Esophagus squamous epithelium (tissue), 5 donors: ENCODE data around the gene DNAH2. TPM values are rescaled to one million over a fixed set of nuclear protein-coding genes. Genes with fewer than 3 reads are reported as not detected.

Experiments used
- DNase-seq: peaks from one replicate; lab custom pipeline; 2025; lab: John Stamatoyannopoulos, UW
- H3K27ac ChIP-seq, 4 donors: fragments of 200-600 bp; sonication (generic); one replicate each; pipeline ENCODE4 v1.5.1; 2016 to 2019; ENCODE audit warnings: mild to moderate bottlenecking in 1 of 4
- H3K27me3 ChIP-seq, 4 donors: fragments of 200-600 bp; sonication (generic); 1 replicate in 3 of 4; 2 replicates in 1 of 4; pipeline versions ENCODE4 v1.5.1 to v1.6.0; 2017 to 2021; ENCODE audit warnings: antibody characterized with exemption in 1 of 4
- H3K36me3 ChIP-seq, 3 donors: fragments of 200-600 bp; sonication (generic); one replicate each; pipeline ENCODE4 v1.5.1; 2016 to 2019
- H3K4me1 ChIP-seq, 3 donors: fragments of 200-600 bp; sonication (generic); one replicate each; pipeline ENCODE4 v1.5.1; 2017 to 2019
- H3K4me3 ChIP-seq, 4 donors: fragments of 200-600 bp; sonication (generic); 1 replicate in 3 of 4; 2 replicates in 1 of 4; pipeline ENCODE4 v1.5.1; 2016 to 2019; ENCODE audit warnings: mild to moderate bottlenecking in 2 of 4, moderate library complexity in 1 of 4
- H3K9me3 ChIP-seq, 3 donors: fragments of 200-600 bp; sonication (generic); one replicate each; pipeline ENCODE4 v1.5.1; 2016 to 2019
- CTCF ChIP-seq, 6 experiments: fragments of 450-650 bp in 4 of 6; fragments of 200-600 bp in 2 of 6; sonication (generic) in 2 of 6; IDR thresholded peaks; one replicate each; pipeline ENCODE4 v1.5.1; 2016 to 2019; ENCODE audit warnings: antibody characterized with exemption in 6 of 6, mild to moderate bottlenecking in 4 of 6, moderate library complexity in 4 of 6
- POLR2A ChIP-seq, 4 donors: fragments of 450-650 bp; IDR thresholded peaks; one replicate each; pipeline ENCODE4 v1.6.1; 2017; ENCODE audit warnings: antibody characterized with exemption in 4 of 4, mild to moderate bottlenecking in 4 of 4, moderate library complexity in 3 of 4
- WGBS, 2 donors: methylation state at CpG; one replicate each; pipeline ENCODE4 v1.1.5; 2018; 5-methylcytosine and 5-hydroxymethylcytosine counted together
- intact Hi-C: fragments of 100-400 bp; cut with DNase I; formaldehyde crosslinking; loops from one replicate; pipeline ENCODE4 v1.15.0; 2022
- total RNA-seq, 4 donors: library from RNA; depleted of rRNA; stranded (reverse); fragments of >200 nt; gene quantifications; one replicate each; pipeline ENCODE4 v1.1.0, GENCODE V29; 2016
- donor health status: DM: yes; HTN: yes; CAD: no.

The DNAH2 gene
- total RNA-seq, 4 donors from 2014 or later = under 0.01 to 0.04 (median 0.03) TPM; not detected in 1

GRCh38 chr17:7721612-7722011, 4.1 kb downstream of the DNAH2 start:
- intact Hi-C loops = no loop called here
- Histone ChIP-seq H3K9me3 (no peaks in the 10 kb centered on the region), H3K27ac (no peak overlapping the region), H3K36me3 (no peaks in the 10 kb centered on the region), H3K4me3 (no peak overlapping the region), H3K27me3 (peaks cover 0 to 75% (median 0%) of the 10 kb centered on the region in 4 donors), H3K4me1 (peaks cover 4 to 17% (median 10%) of the 10 kb centered on the region in 3 donors)
- TF ChIP-seq POLR2A (IDR thresholded peaks at IDR 0.05) (no peak), CTCF (IDR thresholded peaks at IDR 0.05) (no peak)
- DNase-seq = no peak
- WGBS, 2 donors = 64 to 74% methylated on average over 2 of the region's 2 CpGs

DNA sequence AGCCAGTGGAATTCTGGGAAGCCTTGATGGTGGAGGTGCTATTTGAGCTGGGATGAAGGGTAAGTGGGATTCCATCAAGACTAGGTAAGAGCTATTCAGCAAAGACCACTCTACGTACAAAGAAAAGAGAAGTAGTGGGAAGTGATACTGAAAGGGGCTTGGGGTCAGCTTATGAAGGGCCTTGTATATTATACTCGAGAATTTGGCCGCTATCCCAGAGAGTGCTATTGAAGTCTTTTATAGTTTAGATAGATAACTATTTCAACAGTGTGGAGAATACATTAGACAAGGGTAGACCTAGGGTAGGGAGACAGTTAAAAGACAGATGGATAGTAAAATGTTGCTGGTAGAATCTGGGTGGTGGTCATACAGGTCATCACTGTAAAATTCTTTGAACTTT, 10.3 kb downstream of the DNAH2 start:
- Histone ChIP-seq H3K4me3 (no peak overlapping the region), H3K9me3 (no peaks in the 10 kb centered on the region), H3K36me3 (no peaks in the 10 kb centered on the region), H3K27ac (no peak overlapping the region), H3K27me3 (peaks cover 0 to 35% (median 0%) of the 10 kb centered on the region in 4 donors), H3K4me1 (no peaks in the 10 kb centered on the region)
- intact Hi-C loops = no loop called here
- DNase-seq = no peak
- 63 to 73% methylated on average over 3 of the region's 3 CpGs for WGBS, 2 donors
- TF ChIP-seq CTCF (IDR thresholded peaks at IDR 0.05) (no peak), POLR2A (IDR thresholded peaks at IDR 0.05) (no peak)

- no peak for DNase-seq
- Histone ChIP-seq H3K36me3 (no peaks in the 10 kb centered on the region), H3K4me3 (no peak overlapping the region), H3K4me1 (no peaks in the 10 kb centered on the region), H3K9me3 (no peaks in the 10 kb centered on the region), H3K27me3 (peaks cover 0 to 18% (median 0%) of the 10 kb centered on the region in 4 donors), H3K27ac (no peak overlapping the region)
- TF ChIP-seq POLR2A (IDR thresholded peaks at IDR 0.05) (no peak), CTCF (IDR thresholded peaks at IDR 0.05) (no peak)
- WGBS, 2 donors = 17 to 27% methylated on average over 1 of the region's 1 CpG
- intact Hi-C loops = no loop called here
Observed at GRCh38 chr17:7729816-7730215, 12.3 kb downstream of the DNAH2 start.

- WGBS, 2 donors = 83 to 84% methylated on average over 8 to 14 of the region's 14 CpGs
- no peak for TF ChIP-seq POLR2A (IDR thresholded peaks at IDR 0.05)
- TF ChIP-seq CTCF (IDR thresholded peaks at IDR 0.05) = no peak
- H3K4me1 ChIP-seq = no peaks in the 10 kb centered on the region
- no peak overlapping the region for H3K4me3 ChIP-seq
- peaks cover 0 to 24% (median 0%) of the 10 kb centered on the region in 4 donors for H3K27me3 ChIP-seq
- intact Hi-C loops = no loop called here
- H3K27ac ChIP-seq = no peak overlapping the region
- DNase-seq = no peak
- no peaks in the 10 kb centered on the region for H3K36me3 ChIP-seq
- H3K9me3 ChIP-seq = no peaks in the 10 kb centered on the region
Observed at GRCh38 chr17:7732981-7733539, 15.5 kb downstream of the DNAH2 start.

DNA sequence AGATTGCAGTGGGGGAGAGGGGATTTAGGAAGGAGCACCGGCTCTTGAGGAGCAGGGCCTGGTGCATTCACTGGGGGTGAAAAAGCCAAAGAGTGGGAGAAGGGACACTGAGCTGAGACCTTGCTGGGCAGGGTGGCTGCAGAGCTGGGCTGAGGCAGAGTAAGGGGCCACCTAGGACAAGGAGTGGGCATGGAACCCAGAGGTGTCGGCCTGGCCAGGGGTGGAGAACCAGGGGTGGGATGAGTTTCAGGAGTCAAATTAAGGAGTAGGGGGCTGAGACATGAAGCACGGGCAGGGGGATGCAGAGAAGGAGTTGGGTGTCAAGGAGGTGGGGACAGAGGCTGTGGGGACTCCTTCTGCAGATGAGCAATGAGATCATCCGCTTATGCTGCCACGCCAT, 20.1 kb downstream of the DNAH2 start:
- no peaks in the 10 kb centered on the region for H3K4me1 ChIP-seq
- H3K27ac ChIP-seq = no peak overlapping the region
- no peak for TF ChIP-seq CTCF (IDR thresholded peaks at IDR 0.05)
- TF ChIP-seq POLR2A (IDR thresholded peaks at IDR 0.05) = no peak
- 76 to 80% methylated on average over 5 of the region's 5 CpGs for WGBS, 2 donors
- H3K36me3 ChIP-seq = no peaks in the 10 kb centered on the region
- no peak for DNase-seq
- no peak overlapping the region for H3K4me3 ChIP-seq
- H3K9me3 ChIP-seq = no peaks in the 10 kb centered on the region
- intact Hi-C loops = no loop called here
- peaks cover 0 to 64% (median 0%) of the 10 kb centered on the region in 4 donors for H3K27me3 ChIP-seq
